NCI-H446 treated with DMSO at 0.1 percent for 48 hours (cell line): ENCODE results near the gene COA1.

Experiments used
- DNase-seq: peaks from one replicate; lab custom pipeline; 2025; lab: John Stamatoyannopoulos, UW

COA1 gene

DNA sequence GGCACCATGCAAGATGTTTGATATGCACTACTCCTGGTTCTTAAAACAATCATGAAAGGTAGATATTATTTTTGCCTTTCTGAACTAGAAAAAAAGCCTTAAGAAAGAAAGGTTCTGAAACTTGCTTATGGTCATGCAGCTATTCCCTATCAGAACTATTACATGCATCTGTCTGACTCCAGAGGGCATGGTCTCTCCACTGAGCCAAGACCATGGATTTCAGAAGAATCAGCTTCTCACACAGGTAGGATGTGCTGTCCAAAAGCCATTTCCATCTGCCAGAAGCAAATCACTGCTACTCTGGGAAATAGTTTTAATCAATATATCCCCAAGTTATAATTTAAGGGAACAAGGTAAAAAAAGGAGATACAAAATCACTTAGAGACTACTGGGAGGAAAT is 77.0 kb downstream of the COA1 start:
- no peak for DNase-seq

DNA sequence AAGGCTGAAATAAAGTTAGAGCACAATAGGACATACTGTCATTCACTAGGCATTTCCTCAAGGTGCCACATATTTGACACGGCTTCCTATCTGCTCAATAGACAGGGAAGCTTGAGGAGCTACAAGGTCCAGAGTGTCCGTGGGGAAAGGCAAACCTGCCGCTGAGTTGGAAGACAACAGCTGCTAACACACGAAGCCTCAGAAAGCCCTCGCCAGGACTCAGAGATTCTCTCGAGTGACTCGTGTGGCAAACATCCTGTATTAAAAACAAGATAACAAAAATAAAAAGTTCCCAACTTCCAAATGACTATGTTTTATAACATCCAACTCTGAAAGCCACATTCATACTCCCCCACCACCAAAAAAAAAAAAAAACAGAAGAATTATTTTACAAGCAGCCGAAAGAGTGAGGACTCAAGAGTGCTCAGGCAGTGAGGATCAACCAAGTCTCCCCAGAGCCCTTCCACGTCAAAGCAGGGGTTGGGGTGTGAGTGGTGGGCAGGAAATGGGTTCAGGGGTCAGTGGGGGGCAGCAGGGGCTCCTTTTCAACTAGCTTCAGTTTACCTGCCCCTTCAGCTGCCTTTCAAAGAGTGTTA is 78.8 kb downstream of the COA1 start:
- no peak for DNase-seq

DNA sequence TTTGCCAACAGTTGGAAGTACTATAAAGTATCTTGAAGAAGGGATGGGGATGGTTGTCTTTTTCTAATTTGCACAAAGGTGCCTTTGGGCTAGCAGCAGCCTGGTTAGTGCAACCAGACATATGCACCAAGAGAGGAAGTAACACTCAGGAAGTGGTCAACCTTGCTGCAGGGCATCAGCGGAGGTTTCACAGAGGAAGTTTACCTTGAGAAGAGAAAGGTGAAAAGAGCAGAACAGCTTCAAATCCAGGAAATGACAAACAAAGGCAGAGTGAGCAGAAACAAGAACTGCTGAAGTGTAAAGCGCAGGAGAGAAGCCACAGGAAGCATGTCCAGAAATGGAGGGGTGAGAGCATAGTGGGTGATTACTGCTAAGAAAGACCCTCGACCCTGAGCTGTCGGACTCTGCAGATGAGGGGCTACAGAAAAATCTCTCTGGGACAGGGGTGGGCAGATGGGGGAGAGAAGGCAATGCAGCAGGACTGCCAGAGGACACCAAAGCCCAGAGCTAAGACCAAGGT is 79.5 kb downstream of the COA1 start:
- no peak for DNase-seq

DNA sequence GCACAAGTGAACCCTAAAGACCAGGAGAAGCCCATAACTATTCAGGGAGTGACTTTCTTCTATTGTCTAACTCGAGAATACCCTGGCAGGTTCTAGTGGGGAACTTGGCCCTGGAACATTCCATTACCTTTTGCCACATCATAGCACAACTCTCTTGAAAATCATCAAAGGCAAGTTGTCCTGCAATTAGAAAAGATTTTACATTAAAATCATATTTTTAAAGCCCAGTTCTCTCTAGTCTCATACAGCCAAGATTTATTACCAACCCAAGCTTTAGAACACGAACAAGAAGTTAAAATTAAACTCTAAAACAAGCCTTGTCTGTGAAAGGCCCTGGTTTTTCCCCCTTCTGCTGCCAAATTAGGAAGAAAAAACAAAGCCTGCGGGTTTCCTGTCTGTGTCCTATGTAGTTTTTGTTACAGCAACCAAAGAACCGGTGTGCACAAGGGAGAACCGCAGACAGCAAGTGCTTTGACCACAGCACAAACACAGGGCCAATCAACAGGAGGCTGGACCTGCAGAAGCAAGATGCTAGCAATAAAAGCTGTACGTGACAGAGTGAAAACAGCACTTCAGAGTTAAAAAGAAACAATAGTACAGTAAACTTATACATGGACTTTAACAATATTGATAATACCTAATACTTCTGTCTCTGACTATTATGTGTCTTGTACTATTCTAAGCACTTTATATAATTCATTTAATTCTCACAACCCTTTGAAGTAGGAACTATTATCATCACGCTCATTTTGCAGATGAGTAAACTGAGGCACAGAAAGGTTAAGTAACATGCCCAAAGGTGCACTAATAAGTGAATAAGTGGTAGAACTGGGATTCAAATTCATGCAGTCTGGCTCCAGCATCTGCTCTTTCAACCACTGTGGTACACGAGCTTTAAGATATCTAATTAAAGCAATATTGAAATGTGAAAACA is 80.6 kb downstream of the COA1 start:
- no peak for DNase-seq

DNA sequence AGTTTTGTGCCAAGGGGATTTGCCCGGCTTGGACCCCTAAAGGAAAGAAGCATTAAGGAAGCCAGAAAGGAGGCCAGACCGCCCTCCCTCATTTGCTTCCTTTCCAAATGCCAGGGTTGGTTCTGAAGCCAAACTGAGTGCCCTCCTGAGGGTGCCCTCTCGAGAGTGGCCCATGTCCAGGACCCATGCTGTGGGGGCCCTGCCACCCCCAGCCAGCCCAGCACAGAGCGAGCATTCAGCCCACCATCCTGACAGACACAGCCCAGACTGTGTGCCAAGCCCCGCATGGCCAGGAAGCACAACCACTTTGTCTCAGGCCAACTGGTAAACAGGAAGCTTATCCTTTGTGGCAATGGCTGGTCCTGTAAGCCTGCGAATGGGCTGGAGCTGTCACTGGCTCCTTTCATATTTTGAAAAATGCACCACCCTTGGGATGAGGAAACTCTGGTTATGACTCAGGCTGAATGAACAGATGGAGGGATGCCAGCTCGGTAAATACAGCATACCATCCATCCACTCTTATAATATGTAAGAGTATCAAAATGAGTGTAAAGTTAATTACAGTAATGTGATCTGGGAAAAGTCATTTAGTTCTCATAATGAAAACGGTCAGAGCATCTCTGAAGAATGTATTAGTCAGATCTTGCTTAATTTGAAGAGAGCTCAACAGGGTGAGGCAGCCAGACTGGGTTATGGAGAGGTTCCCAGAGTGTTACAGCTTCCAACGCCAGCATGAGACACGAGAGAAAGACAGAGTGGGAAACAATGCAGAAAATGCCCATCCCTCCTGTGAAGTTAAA is 81.5 kb downstream of the COA1 start:
- peak; percentile 99 for DNase-seq

DNA sequence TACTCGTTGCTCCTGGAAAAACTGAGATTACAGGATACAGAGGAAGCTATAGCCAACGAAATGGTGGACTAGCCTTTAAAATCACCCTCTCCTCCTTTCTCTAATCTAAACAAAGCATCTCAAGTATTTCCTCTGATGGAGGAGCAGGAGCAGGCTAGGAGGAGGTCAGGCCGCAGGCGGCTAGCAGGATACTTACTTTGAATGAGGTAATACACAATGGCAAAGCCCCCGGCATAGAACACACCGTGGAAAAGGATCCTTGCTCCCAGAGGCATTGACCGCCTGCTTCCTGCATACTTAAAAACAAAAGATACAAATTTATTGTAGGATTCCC is 82.0 kb downstream of the COA1 start:
- DNase-seq = no peak

DNA sequence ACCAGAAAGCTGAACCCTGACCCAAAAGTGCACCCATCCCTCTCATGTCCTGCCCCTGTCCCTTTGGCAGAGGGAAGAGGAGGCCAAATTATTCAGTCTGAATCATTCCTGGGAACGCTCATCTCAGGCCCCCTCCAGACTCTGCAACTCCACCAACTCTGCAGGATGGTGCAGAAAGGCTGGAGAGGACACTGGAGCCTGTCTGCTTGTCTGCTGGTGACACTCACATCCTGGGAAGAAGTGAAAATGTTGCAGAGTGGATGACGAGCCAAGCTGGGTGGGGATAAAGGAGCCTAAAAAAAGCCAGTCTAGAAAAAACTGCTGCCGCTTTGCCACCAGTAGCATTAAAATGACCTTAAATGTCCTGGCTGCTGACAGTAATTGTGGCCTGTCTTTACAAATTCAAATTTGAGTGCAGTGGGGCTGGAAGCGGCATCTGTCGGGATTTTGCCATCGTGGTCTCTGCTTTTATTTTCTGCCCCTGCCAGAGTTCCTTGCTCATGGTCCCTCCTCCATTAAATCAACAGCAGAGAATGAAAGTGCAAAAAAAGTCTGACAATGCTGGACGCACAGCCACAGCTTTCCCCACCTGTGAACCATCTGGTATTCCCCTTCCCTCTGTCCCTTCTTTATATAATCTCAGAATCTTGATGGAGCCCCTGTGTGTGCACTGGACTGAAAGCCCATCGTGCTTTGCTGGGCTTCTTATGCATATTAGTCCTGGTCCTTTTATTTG is 82.6 kb downstream of the COA1 start:
- DNase-seq = no peak

DNA sequence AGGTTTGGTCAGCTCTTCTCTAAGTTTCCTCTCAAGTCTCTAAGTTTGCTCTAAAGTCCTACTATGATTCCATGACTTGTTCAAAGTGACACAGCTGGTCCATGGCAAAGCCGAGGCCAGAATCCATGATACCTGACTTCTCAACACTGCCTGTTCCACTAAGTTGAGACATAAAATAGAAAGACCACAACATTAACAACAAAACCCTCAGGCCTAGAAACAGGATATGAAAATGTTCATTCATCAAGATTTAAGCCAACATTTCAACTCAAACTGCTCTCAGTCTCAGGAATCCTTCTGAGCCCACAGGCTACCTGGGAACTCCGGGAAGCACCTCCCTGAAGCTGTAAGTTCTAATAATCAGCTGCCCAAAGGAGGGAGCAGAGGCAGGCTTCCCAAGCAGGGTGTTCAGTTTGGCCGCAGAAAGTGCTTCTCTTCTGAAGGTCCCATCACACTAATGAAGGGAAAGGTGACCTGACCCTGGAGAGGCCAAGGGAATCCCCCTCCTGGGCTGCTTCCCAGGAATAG is 83.6 kb downstream of the COA1 start:
- no peak for DNase-seq

DNA sequence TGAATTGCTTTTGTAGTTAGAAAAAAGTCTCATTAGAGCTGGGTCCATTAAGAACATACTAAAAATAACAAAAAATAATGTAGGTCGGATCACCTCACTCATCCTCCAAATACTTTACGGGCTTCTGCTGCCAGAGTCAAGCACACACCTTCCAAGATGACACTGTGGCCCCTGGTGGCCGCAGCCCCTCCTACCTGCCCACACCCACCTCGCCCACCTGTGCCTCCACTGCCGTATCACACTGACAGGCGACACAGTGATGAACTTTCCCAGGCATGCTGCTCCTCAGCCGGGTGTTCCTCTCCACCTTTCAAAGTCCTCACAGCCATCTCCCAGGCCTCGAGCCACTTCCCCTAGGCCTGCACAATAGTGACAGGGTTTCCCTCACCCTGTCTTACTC is 85.5 kb downstream of the COA1 start:
- no peak for DNase-seq

DNA sequence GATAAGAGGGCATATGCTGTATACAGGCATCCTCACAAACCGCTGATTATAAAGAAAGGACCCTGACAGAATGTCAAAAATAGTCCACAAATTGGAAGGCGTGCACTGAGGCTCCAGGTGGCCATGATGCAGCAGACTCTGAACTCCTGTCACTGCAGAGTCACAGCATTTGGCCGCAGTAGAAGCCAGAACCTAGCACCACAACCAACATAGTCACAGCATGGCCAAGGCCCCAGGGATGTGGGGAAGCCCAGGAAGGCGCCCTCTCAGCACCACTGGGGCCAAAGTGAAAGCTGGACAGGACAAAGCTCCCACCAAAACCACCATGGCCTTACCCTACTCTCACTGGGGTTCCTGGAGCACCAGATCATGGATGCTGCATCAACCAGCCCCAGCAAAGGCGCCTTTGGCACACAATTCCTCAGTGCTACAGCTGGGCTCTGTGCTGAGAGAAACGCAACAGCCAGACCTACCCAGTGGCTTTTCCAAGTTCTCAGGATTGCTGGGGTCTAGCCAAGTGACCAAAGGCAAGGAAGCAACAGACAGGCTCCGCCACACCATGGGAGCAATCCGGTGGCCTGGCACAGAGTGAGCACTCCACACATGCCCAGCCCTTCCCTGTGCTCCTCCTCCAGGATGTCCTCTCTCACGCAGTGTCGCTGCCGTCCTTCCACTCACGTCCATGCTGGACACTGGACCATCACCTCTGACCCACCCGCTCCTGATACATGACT is 86.3 kb downstream of the COA1 start:
- DNase-seq = peak; percentile 38

DNA sequence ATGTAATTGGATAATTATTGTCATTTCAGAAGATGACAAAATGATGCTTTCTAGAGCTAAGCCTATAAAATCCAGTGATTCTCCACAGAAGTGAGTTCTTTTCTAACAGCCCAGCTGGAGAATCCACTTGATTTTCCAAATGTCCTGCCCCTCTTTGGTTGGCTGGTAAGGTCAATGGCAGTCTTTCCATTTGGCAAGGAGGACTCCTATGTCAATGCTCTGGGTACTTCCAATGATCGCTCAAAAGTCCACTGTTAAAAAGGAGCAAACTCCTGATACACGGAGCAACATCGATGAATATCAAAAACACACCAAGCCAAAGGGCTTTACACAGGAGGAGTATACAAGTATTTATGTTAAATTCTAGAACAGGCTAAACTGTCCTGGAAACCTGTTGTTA is 88.6 kb downstream of the COA1 start:
- no peak for DNase-seq

DNA sequence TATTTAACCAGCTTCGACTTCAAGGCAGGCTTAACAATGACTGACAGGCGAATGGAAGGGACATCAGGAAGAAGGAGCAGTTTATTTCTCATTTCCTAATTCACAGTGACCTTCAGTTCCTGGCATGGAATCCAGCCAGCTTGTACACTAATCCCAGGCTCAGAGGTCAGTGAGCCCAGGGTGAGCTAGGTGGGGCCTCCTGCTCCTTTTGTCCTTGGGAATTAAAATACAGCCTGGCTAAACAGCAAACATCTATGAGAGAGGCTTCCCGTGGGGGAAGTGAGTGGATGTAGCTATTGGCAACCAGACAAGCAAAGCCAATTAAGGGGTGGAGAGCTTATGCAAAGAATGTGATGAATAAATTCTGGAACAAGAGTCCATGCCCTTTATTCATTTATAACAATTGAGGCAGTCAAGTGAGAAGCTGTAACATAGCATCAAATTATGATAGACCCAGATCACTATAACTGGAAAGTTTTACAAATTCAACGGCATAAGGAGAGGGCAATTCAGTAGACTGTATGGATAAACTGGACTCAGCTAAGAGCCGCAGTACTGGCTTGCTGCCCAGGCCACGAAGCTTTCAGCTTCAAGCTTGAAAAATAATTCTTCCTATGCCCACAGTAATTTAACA is 89.3 kb downstream of the COA1 start:
- DNase-seq = peak; percentile 77

DNA sequence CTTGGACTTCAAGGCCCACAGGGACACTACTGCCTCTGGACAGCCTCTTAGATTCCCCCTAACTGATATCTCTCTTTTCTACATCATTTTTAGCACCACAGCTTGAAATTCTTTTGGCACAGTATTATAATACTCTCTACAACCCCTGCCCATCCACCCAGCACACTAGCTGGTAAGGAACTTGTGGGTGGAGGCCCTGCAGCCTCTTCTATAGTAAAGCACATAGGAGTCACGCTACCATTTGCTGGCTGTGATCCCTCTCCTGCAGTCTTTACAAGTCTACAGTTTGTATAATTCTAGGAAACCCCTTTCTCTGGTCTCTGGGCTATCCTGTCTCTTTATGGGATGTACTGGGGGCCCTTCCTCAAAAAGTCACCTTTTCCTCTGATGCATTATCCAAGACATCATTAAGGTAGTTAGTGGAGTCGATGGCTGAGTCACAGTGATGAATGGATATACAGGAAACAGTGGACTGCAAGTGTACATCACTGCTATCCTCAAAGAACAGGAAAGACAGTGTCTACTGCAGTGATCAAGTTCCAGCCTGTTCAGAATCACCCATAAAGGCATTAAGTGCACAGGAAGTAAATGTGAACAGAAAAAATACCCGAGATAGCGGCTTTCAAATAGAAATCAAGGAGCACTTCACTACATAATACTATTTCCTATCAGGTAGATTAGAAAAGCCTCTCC is 92.1 kb downstream of the COA1 start:
- no peak for DNase-seq

DNA sequence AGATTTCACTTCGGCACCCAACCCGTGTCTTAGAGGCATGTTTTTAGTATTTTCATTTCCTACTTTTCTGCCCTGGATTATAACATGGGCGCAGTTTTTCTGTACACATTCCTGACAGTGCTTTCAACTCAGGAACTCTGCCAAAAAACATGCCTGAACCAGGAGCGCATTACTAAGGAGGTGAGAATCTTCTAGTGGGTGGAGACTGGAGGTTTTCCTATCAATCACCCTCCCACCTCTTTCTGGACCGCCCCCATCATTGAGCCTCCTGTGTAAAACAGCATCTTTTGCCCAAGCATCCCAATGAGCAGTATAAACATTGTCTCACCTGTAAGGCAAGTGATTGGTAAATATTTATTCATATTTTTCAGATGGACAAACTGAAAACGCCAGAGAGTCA is 93.2 kb downstream of the COA1 start:
- no peak for DNase-seq

DNA sequence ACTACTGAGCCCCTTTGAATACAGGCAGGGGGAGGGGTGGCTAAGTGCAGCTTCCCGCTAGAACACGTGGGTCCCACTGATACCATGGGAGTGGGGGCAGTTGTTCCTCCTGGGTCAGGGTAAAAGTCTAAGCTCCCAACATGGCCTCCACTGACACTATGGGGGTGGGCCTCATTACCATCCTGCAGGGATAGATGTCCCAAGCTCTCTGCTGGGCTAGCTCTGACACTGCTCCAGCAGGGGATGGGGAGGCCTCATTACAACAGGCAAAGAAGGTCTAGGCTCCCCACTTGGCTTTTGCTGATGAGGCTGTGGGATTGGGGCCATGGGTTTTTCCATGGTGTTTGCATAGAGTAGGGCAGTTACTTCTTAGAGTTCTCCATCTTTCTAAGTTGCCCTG is 94.9 kb downstream of the COA1 start:
- DNase-seq = no peak

DNA sequence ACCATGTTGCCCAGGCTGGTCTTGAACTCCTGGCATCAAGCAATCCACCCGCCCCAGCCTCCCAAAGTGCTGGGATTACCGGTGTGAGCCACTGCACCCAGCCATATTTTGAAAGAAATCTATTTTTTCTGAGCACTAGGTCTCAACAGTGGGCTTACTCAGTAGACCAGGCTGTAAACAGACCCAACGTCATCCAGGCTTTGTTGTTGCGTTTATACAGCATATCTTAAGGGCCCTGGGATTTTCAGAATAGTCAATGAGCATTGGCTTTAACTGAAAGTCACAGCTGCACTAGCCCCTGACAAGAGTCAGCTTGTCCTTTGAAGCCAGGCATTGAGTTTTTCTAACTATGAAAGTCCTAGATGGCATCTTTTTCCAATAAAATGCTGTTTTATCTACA is 96.6 kb downstream of the COA1 start:
- no peak for DNase-seq

DNA sequence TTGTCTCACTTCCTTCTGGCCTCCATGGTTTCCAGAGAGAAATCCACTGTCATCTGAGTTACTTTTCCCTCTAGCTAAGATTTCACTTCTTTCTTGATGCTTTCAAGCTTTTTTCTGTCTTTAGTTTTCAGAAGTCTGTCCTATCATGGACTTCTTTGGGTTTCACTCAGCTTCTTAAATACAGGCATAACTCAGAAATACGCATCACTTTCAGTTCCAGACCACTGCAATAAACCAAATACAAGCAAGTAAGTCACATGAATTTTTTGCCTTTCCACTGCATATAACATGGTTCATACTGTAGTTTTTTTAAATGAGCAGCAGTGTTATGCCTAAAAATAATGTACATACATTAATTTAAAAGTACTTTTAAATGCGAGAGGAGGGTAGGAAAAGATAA is 97.8 kb downstream of the COA1 start:
- DNase-seq = no peak

DNA sequence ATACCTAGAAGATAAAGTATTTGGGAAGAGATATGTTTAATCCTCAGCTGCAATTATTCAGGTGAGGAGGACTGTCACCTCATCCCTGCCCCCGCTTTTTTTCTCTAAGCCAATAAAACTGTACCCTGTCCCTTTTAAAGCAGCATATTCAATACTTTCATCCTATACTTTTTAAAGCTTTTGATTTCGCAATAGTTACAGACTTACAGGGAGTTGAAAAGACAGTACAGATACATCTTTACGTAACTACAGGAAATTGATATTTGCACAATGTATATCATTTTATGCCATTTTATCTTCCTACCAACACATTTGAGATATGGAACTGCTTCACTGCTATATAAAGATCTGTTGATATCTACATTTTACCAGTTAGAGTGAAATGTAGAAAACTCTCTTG is 98.8 kb downstream of the COA1 start:
- DNase-seq = no peak

DNA sequence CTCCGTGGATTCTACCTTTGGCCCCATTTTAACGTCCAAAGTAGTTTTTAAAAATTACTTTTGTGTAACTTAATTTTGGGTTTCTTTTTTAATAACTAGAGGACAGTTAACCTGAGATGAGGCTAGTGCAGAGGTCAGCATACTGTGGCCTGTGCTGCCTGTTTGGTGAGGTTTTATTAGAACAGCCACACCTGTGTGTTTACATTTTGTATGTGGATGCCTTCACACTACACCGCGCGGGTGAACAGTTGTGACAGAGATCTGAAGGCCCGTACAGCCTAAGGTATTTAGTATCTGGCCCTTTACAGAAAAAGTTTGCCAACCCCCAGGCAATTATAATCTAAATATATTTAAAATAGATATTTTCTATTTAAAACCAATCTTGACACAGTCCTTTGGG is 99.5 kb downstream of the COA1 start:
- no peak for DNase-seq

DNA sequence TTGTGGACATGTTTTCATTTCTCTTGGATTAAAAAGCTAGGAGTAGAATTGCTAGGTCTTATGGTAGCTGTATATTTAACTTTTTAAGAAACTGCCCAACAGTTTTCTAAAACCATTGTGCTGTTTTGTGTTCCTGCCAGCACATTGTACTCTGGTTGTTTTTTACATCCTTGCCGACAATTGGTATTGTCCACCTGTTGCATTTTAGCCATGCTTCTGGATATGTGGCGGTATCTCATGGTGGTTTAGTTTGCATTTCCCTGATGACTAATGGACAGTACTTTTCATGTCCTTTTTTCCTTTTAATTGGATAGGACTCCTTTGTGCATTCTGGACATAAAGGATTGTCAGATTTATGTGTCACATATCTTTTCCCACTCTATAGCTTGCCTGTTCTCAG is 100.9 kb downstream of the COA1 start:
- DNase-seq = no peak
